ENCODE measurements around the gene GPLD1.

DNA sequence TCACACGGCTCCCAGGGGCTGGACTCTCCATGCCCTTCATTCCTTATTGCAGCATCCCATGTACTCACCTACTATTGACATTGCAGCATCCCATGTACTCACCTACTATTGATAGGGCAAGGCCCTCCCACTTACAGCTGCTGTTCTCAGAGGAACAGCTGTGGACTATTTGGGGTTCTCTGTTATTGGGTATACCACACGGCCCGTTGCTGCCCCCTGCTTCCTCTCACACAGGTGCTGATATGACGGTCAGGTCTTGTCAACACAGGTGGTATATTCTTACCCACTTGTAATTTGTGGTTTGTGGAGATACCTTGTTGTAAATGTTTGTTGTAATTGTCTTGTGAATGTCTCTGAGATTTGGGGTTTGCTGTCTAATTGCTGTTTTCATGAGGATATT, 24.2 kb upstream of the GPLD1 start:
- no peak for TF ChIP-seq EZH2phosphoT487 (IDR thresholded peaks at IDR 0.05; ENCODE audit: borderline replicate concordance, low read length)
- TF ChIP-seq, protein P1, sequence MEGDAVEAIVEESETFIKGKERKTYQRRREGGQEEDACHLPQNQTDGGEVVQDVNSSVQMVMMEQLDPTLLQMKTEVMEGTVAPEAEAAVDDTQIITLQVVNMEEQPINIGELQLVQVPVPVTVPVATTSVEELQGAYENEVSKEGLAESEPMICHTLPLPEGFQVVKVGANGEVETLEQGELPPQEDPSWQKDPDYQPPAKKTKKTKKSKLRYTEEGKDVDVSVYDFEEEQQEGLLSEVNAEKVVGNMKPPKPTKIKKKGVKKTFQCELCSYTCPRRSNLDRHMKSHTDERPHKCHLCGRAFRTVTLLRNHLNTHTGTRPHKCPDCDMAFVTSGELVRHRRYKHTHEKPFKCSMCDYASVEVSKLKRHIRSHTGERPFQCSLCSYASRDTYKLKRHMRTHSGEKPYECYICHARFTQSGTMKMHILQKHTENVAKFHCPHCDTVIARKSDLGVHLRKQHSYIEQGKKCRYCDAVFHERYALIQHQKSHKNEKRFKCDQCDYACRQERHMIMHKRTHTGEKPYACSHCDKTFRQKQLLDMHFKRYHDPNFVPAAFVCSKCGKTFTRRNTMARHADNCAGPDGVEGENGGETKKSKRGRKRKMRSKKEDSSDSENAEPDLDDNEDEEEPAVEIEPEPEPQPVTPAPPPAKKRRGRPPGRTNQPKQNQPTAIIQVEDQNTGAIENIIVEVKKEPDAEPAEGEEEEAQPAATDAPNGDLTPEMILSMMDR (conservative IDR thresholded peaks at IDR 0.05; ENCODE audit: low read depth, low read length), result no peak
